GM12891 (cell line): ENCODE measurements around the gene GPR32.
"Not testable (repeated sequence)": the region's sequence is repeated elsewhere in the genome, so short reads cannot be mapped to it uniquely, and the experiment has no call there.

ENCODE experiments used
- POLR2A ChIP-seq: IDR thresholded peaks from 2 replicates; pipeline ENCODE4 v1.6.1; 2011; ENCODE audit warnings: low read depth, low read length, control low read depth
- POLR2AphosphoS5 ChIP-seq: IDR thresholded peaks from 2 replicates; pipeline ENCODE4 v1.6.1; 2011; ENCODE audit warnings: low read depth, low read length, control low read depth
- TAF1 ChIP-seq: IDR thresholded peaks from 2 replicates; pipeline ENCODE4 v1.6.1; 2011; ENCODE audit warnings: low read depth, low read length, control low read depth

GRCh38 chr19:50759076-50759475 is 11.2 kb upstream of the GPR32 start:
- not testable (repeated sequence) for TF ChIP-seq POLR2A, TAF1, POLR2AphosphoS5
